Measurements from ENCODE around the gene C12orf57. TPM values are rescaled to one million over a fixed set of nuclear protein-coding genes. Genes with fewer than 3 reads are reported as not detected.

Gene C12orf57
- total and polyA plus RNA-seq, 9 of the 15 experiments (the other 6 are each of a cell fraction or from before 2014, with no cell fraction given), result 26.7 to 191 (median 107) TPM

DNA sequence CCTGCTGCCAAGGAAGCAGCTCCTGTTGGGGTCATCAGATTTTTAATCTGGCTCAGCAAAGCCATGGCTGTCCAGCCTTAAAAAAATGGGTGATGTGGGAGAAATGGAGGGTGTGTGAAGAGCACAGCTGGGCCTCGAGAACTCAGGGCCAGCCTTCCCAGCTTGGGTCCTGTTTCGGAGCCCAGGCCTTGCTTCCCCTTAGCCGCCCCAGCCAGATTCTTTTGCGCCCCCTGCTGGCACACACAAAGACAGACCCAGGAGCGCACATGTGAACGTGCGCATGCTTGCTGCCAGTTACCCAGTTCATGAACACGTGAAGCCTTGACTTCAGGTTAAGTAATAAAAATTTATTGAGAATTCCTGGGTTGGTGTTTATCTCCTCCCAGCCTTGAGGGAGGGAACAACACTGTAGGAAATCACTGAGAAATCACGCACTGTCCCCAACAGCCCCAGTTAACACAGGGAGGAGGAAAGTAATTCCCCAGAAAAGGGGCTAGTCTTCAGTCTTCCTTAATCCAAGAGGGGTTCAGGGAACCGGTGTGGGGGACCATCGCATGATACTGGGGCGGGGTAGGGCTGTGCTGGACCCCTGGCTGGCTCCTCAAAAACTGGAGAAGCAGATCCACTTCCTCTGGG is 21.3 kb downstream of the C12orf57 start (continued):
- TF ChIP-seq NR4A1 (CRISPR knock-in tag; IDR thresholded peaks at IDR 0.05) (peak; percentile 75; the same call in 1 of the 2 replicates), NR4A1 (tag; IDR thresholded peaks at IDR 0.05) (no peak), BACH1 (tag; IDR thresholded peaks at IDR 0.05) (no peak), BRF1 (IDR thresholded peaks at IDR 0.05; ENCODE audit: borderline replicate concordance, extremely low read depth, insufficient read length) (no peak), ETV5 (CRISPR knock-in tag; IDR thresholded peaks at IDR 0.05; ENCODE audit: low read depth) (no peak), RFX1 (IDR thresholded peaks at IDR 0.05) (no peak), ZNF561 (CRISPR knock-in tag; conservative IDR thresholded peaks at IDR 0.05) (no peak), SREBF1 (IDR thresholded peaks at IDR 0.05; ENCODE audit: borderline replicate concordance, low read depth, low read length) (no peak), GABPA (tag; conservative IDR thresholded peaks at IDR 0.05; ENCODE audit: low read depth) (peak; percentile 26; the same call in 1 of the 2 replicates), SMAD3 (CRISPR knock-in tag; conservative IDR thresholded peaks at IDR 0.05) (peak; percentile 52; the same call in 1 of the 2 replicates), ZNF324 (CRISPR knock-in tag; IDR thresholded peaks at IDR 0.05) (no peak), NCOR1 (IDR thresholded peaks at IDR 0.05) (no peak), NFIX (CRISPR knock-in tag; IDR thresholded peaks at IDR 0.05; ENCODE audit: low read depth) (no peak), ZNF217 (CRISPR knock-in tag; IDR thresholded peaks at IDR 0.05) (no peak), ZFP30 (CRISPR knock-in tag; IDR thresholded peaks at IDR 0.05; ENCODE audit: borderline replicate concordance) (no peak), KDM4B (IDR thresholded peaks at IDR 0.05; ENCODE audit: borderline replicate concordance in 2 of 2, low read depth in 1 of 2) (no peak), SETDB1 (IDR thresholded peaks at IDR 0.05; ENCODE audit: low read length) (no peak), TAL1 (IDR thresholded peaks at IDR 0.05) (no peak)
- TF ChIP-seq, protein P1, sequence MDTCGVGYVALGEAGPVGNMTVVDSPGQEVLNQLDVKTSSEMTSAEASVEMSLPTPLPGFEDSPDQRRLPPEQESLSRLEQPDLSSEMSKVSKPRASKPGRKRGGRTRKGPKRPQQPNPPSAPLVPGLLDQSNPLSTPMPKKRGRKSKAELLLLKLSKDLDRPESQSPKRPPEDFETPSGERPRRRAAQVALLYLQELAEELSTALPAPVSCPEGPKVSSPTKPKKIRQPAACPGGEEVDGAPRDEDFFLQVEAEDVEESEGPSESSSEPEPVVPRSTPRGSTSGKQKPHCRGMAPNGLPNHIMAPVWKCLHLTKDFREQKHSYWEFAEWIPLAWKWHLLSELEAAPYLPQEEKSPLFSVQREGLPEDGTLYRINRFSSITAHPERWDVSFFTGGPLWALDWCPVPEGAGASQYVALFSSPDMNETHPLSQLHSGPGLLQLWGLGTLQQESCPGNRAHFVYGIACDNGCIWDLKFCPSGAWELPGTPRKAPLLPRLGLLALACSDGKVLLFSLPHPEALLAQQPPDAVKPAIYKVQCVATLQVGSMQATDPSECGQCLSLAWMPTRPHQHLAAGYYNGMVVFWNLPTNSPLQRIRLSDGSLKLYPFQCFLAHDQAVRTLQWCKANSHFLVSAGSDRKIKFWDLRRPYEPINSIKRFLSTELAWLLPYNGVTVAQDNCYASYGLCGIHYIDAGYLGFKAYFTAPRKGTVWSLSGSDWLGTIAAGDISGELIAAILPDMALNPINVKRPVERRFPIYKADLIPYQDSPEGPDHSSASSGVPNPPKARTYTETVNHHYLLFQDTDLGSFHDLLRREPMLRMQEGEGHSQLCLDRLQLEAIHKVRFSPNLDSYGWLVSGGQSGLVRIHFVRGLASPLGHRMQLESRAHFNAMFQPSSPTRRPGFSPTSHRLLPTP (IDR thresholded peaks at IDR 0.05; ENCODE audit: borderline replicate concordance, extremely low read depth, insufficient read length), result no peak
